HG02798 (cell line): Measurements from ENCODE around the gene PPP1R14C.

Experiments
- ATAC-seq: cut with Tn5 transposase; IDR thresholded peaks from one replicate; pipeline ENCODE4 v1.9.1; 2021; ENCODE audit warnings: mild to moderate bottlenecking; ENCODE audit not compliant: unreplicated experiment, poor library complexity

The PPP1R14C gene

DNA sequence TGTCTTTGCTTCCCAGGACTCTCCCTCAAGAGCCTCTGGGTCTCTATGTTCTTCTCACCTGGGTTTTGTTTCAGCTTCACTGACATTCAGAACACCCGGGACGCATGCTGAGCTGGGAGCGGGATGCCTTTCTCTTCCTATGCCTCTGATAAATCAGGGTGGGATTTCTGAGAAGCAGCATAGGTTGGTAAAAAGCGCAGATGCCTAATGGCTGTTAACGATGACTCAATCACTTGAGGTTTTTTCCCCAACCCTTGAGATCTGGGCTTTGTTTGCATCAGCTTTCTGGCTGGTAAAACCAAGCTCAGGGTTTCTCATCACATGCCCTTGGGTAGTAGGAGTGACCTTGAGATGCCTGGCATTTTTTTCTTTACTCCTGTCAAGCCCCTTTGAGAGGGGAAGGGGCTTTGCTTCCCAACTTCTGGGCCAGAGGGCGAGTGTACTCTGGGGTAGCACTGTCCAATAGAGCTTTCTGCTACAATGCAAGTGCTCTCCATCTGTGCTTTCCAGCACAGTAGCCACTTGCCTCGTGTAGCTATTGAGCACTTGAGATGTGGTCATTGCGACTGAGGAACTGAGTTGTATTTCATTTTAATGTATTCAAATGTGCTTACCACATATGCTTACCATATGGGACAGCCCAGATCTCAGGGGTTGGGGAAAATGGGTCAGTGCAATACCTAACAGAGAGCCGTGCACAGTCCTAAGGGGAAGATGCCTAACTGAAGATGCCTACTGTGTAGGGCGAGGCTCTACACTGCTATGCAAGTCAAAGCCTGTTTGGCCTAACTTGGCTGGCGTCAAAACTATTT is 69.1 kb downstream of the PPP1R14C start:
- ATAC-seq = no peak

DNA sequence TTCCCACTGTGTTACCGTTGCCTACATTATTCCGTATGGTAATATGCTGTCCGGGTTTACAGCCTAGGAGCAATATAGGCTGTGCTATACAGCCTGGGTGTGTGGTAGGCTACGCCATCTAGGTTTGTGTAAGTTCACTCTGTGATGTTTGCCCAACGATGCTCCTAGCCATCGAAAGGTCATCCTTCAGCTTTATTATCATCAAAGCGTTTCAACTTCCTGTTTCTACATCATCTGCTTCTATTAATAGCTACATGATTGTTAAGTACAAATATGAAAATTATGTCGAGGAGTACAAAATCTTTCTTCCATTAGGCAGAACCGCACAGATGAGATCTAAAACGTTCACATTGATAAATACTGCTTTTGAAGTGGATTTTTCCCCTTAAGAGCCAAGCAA is 69.9 kb downstream of the PPP1R14C start:
- ATAC-seq = no peak

- ATAC-seq = no peak
Measured at GRCh38 chr6:150213301-150213700, 70.5 kb downstream of the PPP1R14C start.

- ATAC-seq = no peak
Measured at GRCh38 chr6:150214310-150214709, 71.5 kb downstream of the PPP1R14C start.

DNA sequence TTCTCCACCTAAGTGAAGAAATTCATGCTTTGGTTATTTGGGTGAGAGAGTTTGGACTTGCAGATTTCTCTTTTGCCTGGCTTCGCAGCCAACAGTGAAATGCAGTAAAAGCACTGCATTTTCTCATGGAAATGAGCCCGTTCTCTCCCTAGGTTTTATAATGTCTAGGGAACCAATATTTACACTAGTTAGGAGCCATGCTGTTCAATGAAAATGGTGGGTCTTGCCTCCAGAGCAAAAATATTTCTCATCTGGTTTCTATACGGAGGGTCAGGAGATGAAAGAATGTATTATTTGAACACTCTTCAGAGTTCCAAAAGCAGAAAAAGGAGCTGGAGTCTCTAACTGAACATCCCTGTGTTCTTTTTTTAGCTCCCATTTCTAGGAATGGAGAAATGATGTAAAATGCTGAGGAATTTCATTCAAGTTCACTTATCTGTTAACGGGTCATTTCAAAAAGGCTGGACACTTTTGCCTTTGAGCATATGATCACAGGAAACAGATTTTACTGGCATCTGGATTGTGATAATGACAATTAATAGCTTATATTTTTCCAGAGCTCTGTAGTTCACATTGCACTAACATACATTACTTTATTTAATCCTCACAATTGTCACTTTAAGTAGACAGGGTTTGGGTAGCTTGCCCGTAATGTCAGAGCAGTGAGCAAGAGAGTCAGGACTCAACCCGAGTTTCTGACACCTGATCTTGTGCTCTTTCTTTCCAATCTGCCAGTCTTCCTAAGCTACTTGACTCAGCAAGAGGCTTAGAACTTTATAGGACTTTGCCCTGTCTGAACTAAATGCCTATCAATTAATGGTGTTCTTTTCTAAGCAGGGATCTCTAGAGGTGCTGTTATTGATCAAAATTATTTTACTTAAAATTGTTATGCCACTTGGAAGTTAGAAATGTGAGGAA is 78.0 kb downstream of the PPP1R14C start:
- no peak for ATAC-seq

DNA sequence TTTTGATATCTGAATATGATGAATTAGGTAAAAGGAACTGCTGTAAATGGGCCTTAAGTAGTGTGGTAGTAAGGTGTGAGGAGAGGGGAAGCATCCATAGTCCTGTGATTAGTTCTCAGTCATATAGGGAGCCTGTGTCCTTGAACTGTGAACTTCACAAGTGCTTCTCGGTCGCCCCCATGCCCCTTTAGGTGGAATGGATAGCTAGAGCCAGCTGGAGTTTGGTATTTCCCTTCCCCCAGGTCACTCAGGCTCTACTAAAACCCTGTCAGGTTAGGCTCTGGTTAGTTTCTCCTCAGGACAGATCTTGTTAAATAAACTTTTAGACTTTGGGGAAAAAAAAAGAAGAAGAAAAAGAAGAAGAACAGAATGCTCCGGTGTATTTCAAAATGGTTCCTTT is 82.0 kb downstream of the PPP1R14C start:
- ATAC-seq = no peak

DNA sequence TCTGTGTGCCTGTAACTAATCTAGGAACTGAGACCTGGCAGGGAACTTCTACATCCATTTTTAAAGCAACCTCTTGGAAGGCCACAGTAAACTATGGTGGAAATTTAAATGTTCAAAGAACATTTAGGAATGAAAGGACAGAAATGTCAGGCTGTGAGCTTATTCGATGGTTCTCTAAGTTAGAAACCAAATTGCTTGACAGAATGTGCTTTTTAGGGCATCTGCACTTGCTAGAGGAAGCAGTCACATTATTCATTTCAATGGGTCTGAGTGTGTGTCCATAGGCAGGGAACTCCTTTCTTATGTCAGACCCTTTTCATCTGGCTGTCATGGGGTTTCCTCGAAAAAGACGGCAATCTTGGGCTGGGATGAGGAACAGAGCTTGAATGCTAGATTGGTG is 84.4 kb downstream of the PPP1R14C start:
- no peak for ATAC-seq

DNA sequence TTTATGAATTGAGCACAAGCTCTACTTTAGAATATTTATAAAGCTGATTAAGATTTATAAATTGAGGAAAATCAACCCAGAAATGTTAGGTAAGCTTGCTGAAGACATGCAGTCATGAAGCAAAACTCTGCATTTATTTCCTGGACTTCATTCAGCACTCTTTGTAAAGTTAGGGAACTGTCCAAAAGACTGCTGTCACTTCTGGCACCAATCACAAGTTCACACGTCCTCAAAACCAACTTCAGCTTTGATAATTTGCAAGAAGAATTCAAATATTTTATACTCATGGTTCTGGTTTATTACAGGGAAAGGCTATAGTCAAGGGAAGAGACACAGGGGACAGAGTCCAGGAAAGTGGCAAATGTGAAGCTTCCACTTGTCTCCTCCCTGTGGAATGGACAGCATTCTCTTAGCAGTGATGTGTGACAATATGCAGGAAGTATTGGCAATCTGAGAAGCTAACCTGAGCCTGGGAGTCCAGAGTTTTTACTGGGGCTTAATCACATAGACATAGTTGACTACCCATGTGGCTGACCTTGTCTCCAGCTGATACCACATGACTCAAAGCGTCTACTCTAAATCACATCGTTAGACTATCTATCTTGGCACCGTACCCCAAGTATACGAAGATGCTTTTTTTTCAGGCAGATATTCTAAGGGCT is 85.4 kb downstream of the PPP1R14C start:
- no peak for ATAC-seq

- ATAC-seq = no peak
Measured at GRCh38 chr6:150229436-150230163, 86.8 kb downstream of the PPP1R14C start.

GRCh38 chr6:150230164-150230561 is 87.3 kb downstream of the PPP1R14C start:
- no peak for ATAC-seq

- no peak for ATAC-seq
Measured at GRCh38 chr6:150230832-150231524, 88.1 kb downstream of the PPP1R14C start.

GRCh38 chr6:150231525-150231850 is 88.6 kb downstream of the PPP1R14C start:
- no peak for ATAC-seq

GRCh38 chr6:150233843-150234269 is 91.0 kb downstream of the PPP1R14C start:
- ATAC-seq = no peak

- ATAC-seq = no peak
Measured at GRCh38 chr6:150235218-150235617, 92.4 kb downstream of the PPP1R14C start.

- no peak for ATAC-seq
Measured at GRCh38 chr6:150236114-150236513, 93.3 kb downstream of the PPP1R14C start.

DNA sequence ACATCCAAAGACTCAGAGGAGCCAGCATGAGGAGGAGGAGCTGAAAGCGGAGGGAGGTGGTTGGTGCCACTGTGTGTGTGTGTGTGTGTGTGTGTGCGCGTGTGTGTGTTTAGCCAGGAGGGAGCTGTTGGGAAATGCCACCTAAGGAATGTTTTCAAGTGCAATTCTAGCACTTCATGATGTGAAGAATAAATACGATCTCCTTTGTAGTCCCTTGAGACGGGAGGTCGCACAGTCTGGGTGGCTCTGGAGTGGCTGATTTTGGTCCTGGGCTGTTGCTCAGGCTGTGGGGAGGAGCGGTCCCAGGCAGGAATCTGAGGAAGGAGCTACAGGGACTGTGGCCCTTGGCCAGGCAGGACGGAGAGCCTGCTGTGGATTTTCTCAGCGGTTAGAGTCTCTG is 93.7 kb downstream of the PPP1R14C start:
- no peak for ATAC-seq

- ATAC-seq = no peak
Measured at GRCh38 chr6:150237626-150238025, 94.8 kb downstream of the PPP1R14C start.

- no peak for ATAC-seq
Measured at GRCh38 chr6:150238336-150238741, 95.5 kb downstream of the PPP1R14C start.

DNA sequence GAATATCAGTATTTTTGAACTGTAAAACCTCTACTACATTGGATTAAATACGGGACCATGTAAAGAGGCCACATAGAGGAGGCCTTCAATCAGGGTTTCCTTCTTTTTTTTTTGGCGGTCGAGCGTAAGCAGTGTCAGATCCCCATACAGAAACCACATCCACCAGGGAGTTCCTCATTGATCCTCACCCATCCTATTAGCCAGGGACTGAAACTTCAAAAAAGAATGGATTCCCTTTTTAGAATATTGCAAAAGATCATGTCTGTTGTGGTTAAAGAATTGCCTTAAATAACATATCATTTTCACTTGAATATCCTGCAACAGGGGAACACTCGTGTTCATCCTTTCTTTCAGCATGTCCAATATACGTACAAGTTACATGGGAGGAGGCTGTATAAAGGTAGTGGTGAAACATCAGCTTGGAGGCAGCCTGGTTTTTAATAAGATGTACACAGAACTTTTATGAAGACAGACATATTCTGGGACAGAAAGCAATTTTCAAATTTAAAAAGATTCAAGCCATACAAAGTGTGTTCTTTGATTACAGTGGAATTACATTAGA is 96.1 kb downstream of the PPP1R14C start:
- ATAC-seq = no peak
